ENCODE measurements around the gene OR2K2.

GRCh38 chr9:111349766-111350165 lies 19.7 kb upstream of the OR2K2 start:
- TF ChIP-seq CTCF (conservative IDR thresholded peaks at IDR 0.05 in 1 of 2, IDR thresholded peaks at IDR 0.05 in 1 of 2; ENCODE audit: extremely low read depth in 1 of 2, insufficient read depth in 1 of 2, low read depth in 1 of 2, low read length in 2 of 2): no peak
- TF ChIP-seq EZH2 (IDR thresholded peaks at IDR 0.05; ENCODE audit: borderline replicate concordance, low read length): no peak
